HepG2 (cell line): Measurements from ENCODE around the gene PTH2. TPM values are rescaled to one million over a fixed set of nuclear protein-coding genes. Genes with fewer than 3 reads are reported as not detected.

Experiments
- ATAC-seq: fragments of 200-7000 bp; cut with Tn5 transposase; 3 replicates; pipeline ENCODE4 v1.9.1; 2020; ENCODE audit warnings: mild to moderate bottlenecking, moderate library complexity
- BruUV-seq: library from RNA; stranded (reverse); fragments of 400-500 nt; replicated peaks from 2 replicates; lab custom pipeline; 2021; lab: Mats Ljungman, UMichigan
- CTCF ChIA-PET: fragments of 300-600 bp; formaldehyde crosslinking; extraction: SDS; loops from one replicate; lab custom pipeline; 2021; ENCODE audit warnings: low total read pairs, inconsistent platforms, low intra/inter-chr PET ratio; lab: Yijun Ruan, JAX
- POLR2A ChIA-PET: fragments of 350-600 bp; sonication (Branson Sonifier 250); formaldehyde crosslinking; loops from one replicate; lab custom pipeline; 2020; ENCODE audit warnings: antibody characterized with exemption, inconsistent platforms; lab: Yijun Ruan, JAX
- DNase-seq: peaks from one replicate; pipeline ENCODE4 v3.0.0-alpha.2; 2015; ENCODE audit warnings: low spot score
- FAIRE-seq: peaks from 3 replicates; lab custom pipeline; 2011; peaks lifted over from hg19 to GRCh38; lab: Jason Lieb, UNC
- H2AFZ ChIP-seq: one replicate; pipeline ENCODE4 v1.6.1; 2011; ENCODE audit warnings: low read length, inconsistent platforms
- H3K27ac ChIP-seq: fragments of 300-600 bp; 3 replicates; pipeline ENCODE4 v1.8.0; 2011; ENCODE audit warnings: mixed run types, mild to moderate bottlenecking, mixed read lengths, low read length, inconsistent platforms; ENCODE audit not compliant: insufficient read depth; ENCODE audit errors: extremely low read length
- H3K27me3 ChIP-seq, 2 experiments: fragments of 200-600 bp in 1 of 2; 2 replicates in 1 of 2; 3 replicates in 1 of 2; pipeline versions ENCODE4 v1.6.0 to v1.8.0; 2011; ENCODE audit warnings: low read length in 2 of 2, mild to moderate bottlenecking in 2 of 2, moderate library complexity in 2 of 2, inconsistent platforms in 1 of 2; ENCODE audit not compliant: insufficient read depth in 2 of 2, control insufficient read depth in 1 of 2
- H3K36me3 ChIP-seq, 2 experiments: fragments of 200-600 bp in 1 of 2; replicated peaks in 1 of 2; 2 replicates in 1 of 2; 3 replicates in 1 of 2; pipeline versions ENCODE4 v1.5.1 to v1.8.0; 2011; ENCODE audit warnings: low read length in 2 of 2, inconsistent platforms in 1 of 2; ENCODE audit not compliant: insufficient read depth in 2 of 2, control insufficient read depth in 1 of 2
- H3K4me1 ChIP-seq: 2 replicates; pipeline ENCODE4 v1.5.1; 2012; ENCODE audit warnings: low read length, inconsistent platforms; ENCODE audit not compliant: insufficient read depth
- H3K4me2 ChIP-seq: 2 replicates; pipeline ENCODE4 v1.6.0; 2011; ENCODE audit warnings: low read depth, low read length, inconsistent platforms
- H3K4me3 ChIP-seq, 3 experiments: fragments of 200-600 bp in 1 of 3; sonication (generic), shearing (Covaris generic) in 1 of 3; replicated peaks in 1 of 3; 2 replicates each; pipeline ENCODE4 v1.5.1; 2011 to 2016; ENCODE audit warnings: low read length in 3 of 3, inconsistent platforms in 2 of 3, low read depth in 2 of 3, mild to moderate bottlenecking in 2 of 3, control low read depth in 1 of 3, mixed read lengths in 1 of 3; ENCODE audit not compliant: insufficient read depth in 1 of 3
- H3K79me2 ChIP-seq: one replicate; pipeline ENCODE4 v1.6.1; 2011; ENCODE audit warnings: low read length, inconsistent platforms; ENCODE audit not compliant: insufficient read depth
- H3K9ac ChIP-seq: 2 replicates; pipeline ENCODE4 v1.6.0; 2011; ENCODE audit warnings: mild to moderate bottlenecking, low read depth, low read length, inconsistent platforms; ENCODE audit not compliant: insufficient read depth
- H3K9me3 ChIP-seq: 2 replicates; pipeline ENCODE4 v1.5.1; 2012; ENCODE audit warnings: mild to moderate bottlenecking, low read length
- H4K20me1 ChIP-seq: 2 replicates; pipeline ENCODE4 v1.6.0; 2011; ENCODE audit warnings: inconsistent platforms, mild to moderate bottlenecking, low read length, moderate library complexity; ENCODE audit not compliant: insufficient read depth
- AGO2 ChIP-seq: fragments of 200-400 bp; formaldehyde crosslinking; optimal IDR thresholded peaks from 2 replicates; pipeline ENCODE3; 2017; ENCODE audit warnings: mild to moderate bottlenecking, low read depth, low read length, moderate library complexity
- FOXA3 ChIP-seq: IDR thresholded peaks from 2 replicates; pipeline ENCODE4 v1.6.1; 2016; ENCODE audit warnings: missing genetic modification reagents, missing compliant biosample characterization
- ISX ChIP-seq: sonication (generic); formaldehyde crosslinking; conservative IDR thresholded peaks from 2 replicates; pipeline ENCODE4 v1.5.0; 2020; ENCODE audit warnings: missing genetic modification reagents
- MAFF ChIP-seq: IDR thresholded peaks from 2 replicates; pipeline ENCODE4 v1.6.1; 2011; ENCODE audit warnings: low read depth, low read length, improper control_type of control experiment
- RARG ChIP-seq: sonication (generic); formaldehyde crosslinking; IDR thresholded peaks from 2 replicates; pipeline ENCODE4 v1.4.0; 2020; ENCODE audit warnings: low read depth, mild to moderate bottlenecking, missing genetic modification reagents
- RBFOX2 ChIP-seq: fragments of 200-400 bp; formaldehyde crosslinking; IDR thresholded peaks from 2 replicates; pipeline ENCODE4 v1.6.1; 2017; ENCODE audit warnings: low read depth, mild to moderate bottlenecking, low read length
- SP1 ChIP-seq, 2 experiments: fragments of 450-650 bp in 1 of 2; sonication (generic) in 1 of 2; formaldehyde crosslinking in 1 of 2; IDR thresholded peaks; 2 replicates each; pipeline versions ENCODE4 v1.4.0 to v1.6.1; 2016 to 2020; ENCODE audit warnings: missing genetic modification reagents in 1 of 2
- SSRP1 ChIP-seq: IDR thresholded peaks from 2 replicates; pipeline ENCODE4 v1.6.1; 2016; ENCODE audit warnings: control low read depth
- ZBTB1 ChIP-seq: sonication (generic); formaldehyde crosslinking; IDR thresholded peaks from 2 replicates; pipeline ENCODE4 v1.4.0; 2020; ENCODE audit warnings: missing genetic modification reagents, borderline replicate concordance
- ZFP37 ChIP-seq: sonication (generic); formaldehyde crosslinking; IDR thresholded peaks from 2 replicates; pipeline ENCODE4 v1.4.0; 2020; ENCODE audit warnings: missing genetic modification reagents, borderline replicate concordance
- ZNF17 ChIP-seq: sonication (generic); formaldehyde crosslinking; IDR thresholded peaks from 2 replicates; pipeline ENCODE4 v1.5.0; 2020; ENCODE audit warnings: mild to moderate bottlenecking, missing genetic modification reagents
- ZNF788 ChIP-seq: sonication (generic); formaldehyde crosslinking; IDR thresholded peaks from 2 replicates; pipeline ENCODE4 v1.5.0; 2020; ENCODE audit warnings: mild to moderate bottlenecking, missing genetic modification reagents, borderline replicate concordance
- ZSCAN22 ChIP-seq: sonication (generic); formaldehyde crosslinking; IDR thresholded peaks from 2 replicates; pipeline ENCODE4 v1.4.0; 2020; ENCODE audit warnings: mild to moderate bottlenecking, missing genetic modification reagents
- WGBS: methylation state at CpG from one replicate; pipeline ENCODE4 v1.1.6; 2017; ENCODE audit warnings: low lambda C conversion rate; 5-methylcytosine and 5-hydroxymethylcytosine counted together
- in situ Hi-C: cut with HindIII; loops from 2 replicates; pipeline ENCODE4 v1.10.0; 2017; ENCODE audit warnings: low pct_unique_long_range_greater_than_20kb; ENCODE audit not compliant: extremely low pct_ligation_motif_present
- intact Hi-C: fragments of 100-400 bp; cut with micrococcal nuclease; formaldehyde crosslinking; loops from one replicate; pipeline ENCODE4 v1.10.0; 2022; ENCODE audit not compliant: unreplicated experiment
- polyA plus RNA-seq, 8 experiments: library from polyadenylated mRNA; depleted of rRNA in 3 of 8; stranded (reverse) in 7 of 8; unstranded in 1 of 8; fragments of >200 nt; fragmentation: Illumina TruSeq in 4 of 8; extraction: Trizol in 4 of 8; gene quantifications; 2 replicates each; pipeline versions ENCODE4 v1.2.1 to v1.2.3, GENCODE V29; 2011 to 2016; ENCODE audit warnings: low read depth in 4 of 8, missing spikeins in 1 of 8, mixed read lengths in 1 of 8; ENCODE audit not compliant: insufficient read depth in 1 of 8
- total RNA-seq, 5 experiments: library from RNA; depleted of rRNA; stranded (reverse); fragments of >200 nt; fragmentation: Illumina TruSeq; extraction: Trizol; gene quantifications; 2 replicates each; pipeline ENCODE4 v1.2.3, GENCODE V29; 2016; ENCODE audit warnings: low read depth in 1 of 5
- TF ChIP-seq, protein P1 (sequence below): sonication (generic); formaldehyde crosslinking; IDR thresholded peaks from 2 replicates; pipeline ENCODE4 v1.4.0; 2020; ENCODE audit warnings: missing genetic modification reagents
- TF ChIP-seq, protein P2 (sequence below): sonication (generic); formaldehyde crosslinking; IDR thresholded peaks from 2 replicates; pipeline ENCODE4 v1.5.1; 2020; ENCODE audit warnings: mild to moderate bottlenecking, missing genetic modification reagents, borderline replicate concordance

PTH2 gene
- total and polyA plus RNA-seq, 2 of the 13 experiments (the other 11 are each of a cell fraction or from before 2014, with no cell fraction given): not detected

- Histone ChIP-seq H3K27me3 (no peaks in the 10 kb centered on the region), H3K4me2 (no peak overlapping the region), H3K79me2 (no peaks in the 10 kb centered on the region), H4K20me1 (no peaks in the 10 kb centered on the region), H3K27ac (no peak overlapping the region), H2AFZ (no peak overlapping the region), H3K9me3 (no peaks in the 10 kb centered on the region), H3K4me1 (no peaks in the 10 kb centered on the region), H3K36me3 (peaks cover 0 to 3% of the 10 kb centered on the region in 2 experiments; a peak in 1 of 5 replicates), H3K9ac (no peak overlapping the region), H3K4me3 (no peak overlapping the region)
- intact Hi-C loops: no loop called here
- ChIA-PET CTCF (no interaction called here), POLR2A (no interaction called here)
- no TSS peak for BruUV-seq
- DNase-seq (no peak), ATAC-seq (no peak), FAIRE-seq (no peak)
- WGBS: 92% methylated on average over 12 of the region's 12 CpGs
- in situ Hi-C loops: no loop called here
- TF ChIP-seq ZBTB1 (no peak), ZSCAN22 (CRISPR knock-in tag) (peak; percentile 68; the same call in 1 of the 2 replicates)
These were observed 39.3 kb upstream of the PTH2 start for GRCh38 chr19:49462492-49462891.

DNA sequence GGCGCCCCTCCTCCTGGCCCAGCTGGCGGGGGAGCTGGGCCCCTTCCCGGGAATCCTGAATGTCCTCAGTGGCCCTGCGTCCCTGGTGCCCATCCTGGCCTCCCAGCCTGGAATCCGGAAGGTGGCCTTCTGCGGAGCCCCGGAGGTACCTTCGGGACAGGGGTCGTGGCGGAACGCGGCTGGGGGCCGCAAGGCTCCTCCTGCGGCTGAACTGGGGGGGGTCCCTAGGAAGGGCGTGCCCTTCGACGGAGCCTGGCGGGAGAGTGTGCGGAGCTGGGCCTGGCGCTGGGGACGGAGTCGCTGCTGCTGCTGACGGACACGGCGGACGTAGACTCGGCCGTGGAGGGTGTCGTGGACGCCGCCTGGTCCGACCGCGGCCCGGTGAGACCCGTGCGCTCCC, 38.4 kb upstream of the PTH2 start:
- FAIRE-seq (no peak), ATAC-seq (no peak)
- peaks cover 0 to 3% of the 10 kb centered on the region in 2 experiments; a peak in 1 of 5 replicates for H3K36me3 ChIP-seq

More for the DNA sequence above, 38.4 kb upstream of the PTH2 start:
- Histone ChIP-seq H3K4me3 (no peak overlapping the region), H2AFZ (no peak overlapping the region), H3K4me2 (no peak overlapping the region), H3K9ac (no peak overlapping the region), H4K20me1 (no peaks in the 10 kb centered on the region), H3K27me3 (no peaks in the 10 kb centered on the region), H3K9me3 (no peaks in the 10 kb centered on the region), H3K27ac (peak overlapping the region; percentile 48), H3K79me2 (no peaks in the 10 kb centered on the region), H3K4me1 (no peaks in the 10 kb centered on the region)
- TF ChIP-seq ZNF17: no peak
- peak; percentile 22 for TF ChIP-seq AGO2
- no peak for TF ChIP-seq SSRP1
- TF ChIP-seq SP1 (IDR thresholded peaks at IDR 0.05): no peak
- no peak for TF ChIP-seq SP1 (CRISPR knock-in tag; IDR thresholded peaks at IDR 0.05)
- no peak for TF ChIP-seq FOXA3 (CRISPR knock-in tag)
- no peak for TF ChIP-seq MAFF
- TF ChIP-seq ISX (CRISPR knock-in tag): no peak
- TF ChIP-seq ZFP37 (CRISPR knock-in tag): no peak
- TF ChIP-seq ZNF788 (CRISPR knock-in tag): no peak
- TF ChIP-seq RBFOX2: peak; percentile 31; the same call in 1 of the 2 replicates
- TF ChIP-seq RARG (CRISPR knock-in tag): no peak
- TF ChIP-seq, protein P1, sequence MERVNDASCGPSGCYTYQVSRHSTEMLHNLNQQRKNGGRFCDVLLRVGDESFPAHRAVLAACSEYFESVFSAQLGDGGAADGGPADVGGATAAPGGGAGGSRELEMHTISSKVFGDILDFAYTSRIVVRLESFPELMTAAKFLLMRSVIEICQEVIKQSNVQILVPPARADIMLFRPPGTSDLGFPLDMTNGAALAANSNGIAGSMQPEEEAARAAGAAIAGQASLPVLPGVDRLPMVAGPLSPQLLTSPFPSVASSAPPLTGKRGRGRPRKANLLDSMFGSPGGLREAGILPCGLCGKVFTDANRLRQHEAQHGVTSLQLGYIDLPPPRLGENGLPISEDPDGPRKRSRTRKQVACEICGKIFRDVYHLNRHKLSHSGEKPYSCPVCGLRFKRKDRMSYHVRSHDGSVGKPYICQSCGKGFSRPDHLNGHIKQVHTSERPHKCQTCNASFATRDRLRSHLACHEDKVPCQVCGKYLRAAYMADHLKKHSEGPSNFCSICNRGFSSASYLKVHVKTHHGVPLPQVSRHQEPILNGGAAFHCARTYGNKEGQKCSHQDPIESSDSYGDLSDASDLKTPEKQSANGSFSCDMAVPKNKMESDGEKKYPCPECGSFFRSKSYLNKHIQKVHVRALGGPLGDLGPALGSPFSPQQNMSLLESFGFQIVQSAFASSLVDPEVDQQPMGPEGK (CRISPR knock-in tag): peak; percentile 22; the same call in 1 of the 2 replicates
- TF ChIP-seq, protein P2, sequence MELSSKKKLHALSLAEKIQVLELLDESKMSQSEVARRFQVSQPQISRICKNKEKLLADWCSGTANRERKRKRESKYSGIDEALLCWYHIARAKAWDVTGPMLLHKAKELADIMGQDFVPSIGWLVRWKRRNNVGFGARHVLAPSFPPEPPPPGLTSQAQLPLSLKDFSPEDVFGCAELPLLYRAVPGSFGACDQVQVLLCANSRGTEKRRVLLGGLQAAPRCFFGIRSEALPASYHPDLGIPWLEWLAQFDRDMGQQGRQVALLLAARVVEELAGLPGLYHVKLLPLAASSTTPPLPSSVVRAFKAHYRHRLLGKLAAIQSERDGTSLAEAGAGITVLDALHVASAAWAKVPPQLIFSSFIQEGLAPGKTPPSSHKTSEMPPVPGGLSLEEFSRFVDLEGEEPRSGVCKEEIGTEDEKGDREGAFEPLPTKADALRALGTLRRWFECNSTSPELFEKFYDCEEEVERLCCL (CRISPR knock-in tag): no peak
- DNase-seq: no peak
- in situ Hi-C loops: no loop called here
- BruUV-seq: no TSS peak
- 96% methylated on average over 22 of the region's 37 CpGs for WGBS
- POLR2A ChIA-PET: no interaction called here
- intact Hi-C loops: no loop called here
- CTCF ChIA-PET: no interaction called here
